Sigmoid colon (tissue), 4 donors: ENCODE data around the gene ZSCAN16.

Experiments
- CTCF ChIP-seq, 4 experiments: fragments of 450-650 bp in 3 of 4; fragments of 200-600 bp in 1 of 4; IDR thresholded peaks; one replicate each; pipeline ENCODE4 v1.5.1; 2016 to 2019; ENCODE audit warnings: antibody characterized with exemption in 4 of 4, mild to moderate bottlenecking in 3 of 4, moderate library complexity in 2 of 4
- EP300 ChIP-seq, 4 donors: sonication (generic); formaldehyde crosslinking; IDR thresholded peaks; one replicate each; pipeline ENCODE4 v1.6.1; 2017; ENCODE audit warnings: antibody characterized with exemption in 4 of 4
- POLR2A ChIP-seq, 2 donors: fragments of 450-650 bp; IDR thresholded peaks; one replicate each; pipeline ENCODE4 v1.6.1; 2016; ENCODE audit warnings: antibody characterized with exemption in 2 of 2, mild to moderate bottlenecking in 2 of 2, moderate library complexity in 2 of 2
- POLR2AphosphoS5 ChIP-seq, 4 donors: sonication (generic); formaldehyde crosslinking; IDR thresholded peaks; one replicate each; pipeline ENCODE4 v1.6.1; 2017; ENCODE audit warnings: antibody characterized with exemption in 4 of 4

- no peak for TF ChIP-seq CTCF (IDR thresholded peaks at IDR 0.05)
- no peak for TF ChIP-seq EP300 (IDR thresholded peaks at IDR 0.05)
- no peak for TF ChIP-seq POLR2A (IDR thresholded peaks at IDR 0.05)
- TF ChIP-seq POLR2AphosphoS5 (IDR thresholded peaks at IDR 0.05): no peak
Measured at GRCh38 chr6:28135393-28135792, 11.0 kb downstream of the ZSCAN16 start.
